K562 (cell line): ENCODE results near the gene MYO18A. TPM values are rescaled to one million over a fixed set of nuclear protein-coding genes. Genes with fewer than 3 reads are reported as not detected.
A peak's percentile ranks its signal among the peaks of the same experiment; 100 is the strongest.

Experiments used
- ATAC-seq: fragments of 200-7000 bp; cut with Tn5 transposase; 3 replicates; pipeline ENCODE4 v1.9.1; 2020; ENCODE audit warnings: moderate library complexity
- BruUV-seq: library from RNA; stranded (reverse); fragments of 400-500 nt; replicated peaks from 2 replicates; lab custom pipeline; 2021; lab: Mats Ljungman, UMichigan
- CTCF ChIA-PET: fragments of 300-600 bp; formaldehyde crosslinking; extraction: SDS; loops from one replicate; lab custom pipeline; 2021; ENCODE audit warnings: low intra/inter-chr PET ratio; lab: Yijun Ruan, JAX
- POLR2A ChIA-PET: fragments of 300-600, 350-650 bp; sonication (Branson Sonifier 250); formaldehyde crosslinking; extraction: SDS; loops from one replicate; lab custom pipeline; 2021; ENCODE audit warnings: antibody characterized with exemption, inconsistent platforms; lab: Yijun Ruan, JAX
- DNase-seq, 4 experiments: peaks; one replicate each; pipeline versions ENCODE4 v3.0.0 to v3.0.0-alpha.2; 2011 to 2018; ENCODE audit warnings: low spot score in 3 of 4, mixed read lengths in 3 of 4; ENCODE audit errors: extremely low read depth in 1 of 4
- FAIRE-seq: peaks from 2 replicates; lab custom pipeline; 2011; peaks lifted over from hg19 to GRCh38; lab: Jason Lieb, UNC
- H2AFZ ChIP-seq: 2 replicates; pipeline ENCODE4 v1.6.0; 2011; ENCODE audit warnings: low read depth, low read length, control low read depth, inconsistent platforms
- H3K27ac ChIP-seq: fragments of 200-600 bp; 3 replicates; pipeline ENCODE4 v1.8.0; 2011; ENCODE audit warnings: low read depth, mild to moderate bottlenecking, control low read depth, inconsistent platforms, low read length, moderate library complexity, mixed read lengths; ENCODE audit errors: extremely low read depth
- H3K27me3 ChIP-seq, 2 experiments: fragments of 300-600 bp in 1 of 2; 2 replicates in 1 of 2; 3 replicates in 1 of 2; pipeline versions ENCODE4 v1.6.0 to v1.8.0; 2011; ENCODE audit warnings: inconsistent platforms in 2 of 2, low read length in 2 of 2, mild to moderate bottlenecking in 1 of 2, mixed read lengths in 1 of 2, moderate library complexity in 1 of 2; ENCODE audit not compliant: control insufficient read depth in 2 of 2, insufficient read depth in 2 of 2
- H3K36me3 ChIP-seq: fragments of 300-600 bp; 3 replicates; pipeline ENCODE4 v1.8.0; 2011; ENCODE audit warnings: mild to moderate bottlenecking, low read length, inconsistent platforms; ENCODE audit not compliant: control insufficient read depth, insufficient read depth
- H3K4me1 ChIP-seq, 2 experiments: fragments of 200-600 bp in 1 of 2; replicated peaks in 1 of 2; 2 replicates in 1 of 2; 3 replicates in 1 of 2; pipeline versions ENCODE4 v1.5.1 to v1.8.0; 2011; ENCODE audit warnings: inconsistent platforms in 2 of 2, low read length in 2 of 2, mild to moderate bottlenecking in 1 of 2, mixed read lengths in 1 of 2, moderate library complexity in 1 of 2; ENCODE audit not compliant: control insufficient read depth in 2 of 2, insufficient read depth in 2 of 2
- H3K4me2 ChIP-seq: 2 replicates; pipeline ENCODE4 v1.6.1; 2011; ENCODE audit warnings: low read length, control low read depth, inconsistent platforms, mixed read lengths; ENCODE audit not compliant: insufficient read depth
- H3K4me3 ChIP-seq: fragments of 200-600 bp; sonication (generic), shearing (Covaris generic); 2 replicates; pipeline ENCODE4 v1.5.1; 2016; ENCODE audit warnings: control low read depth, inconsistent platforms
- H3K79me2 ChIP-seq: fragments of 200-600 bp; 3 replicates; pipeline ENCODE4 v1.8.0; 2011; ENCODE audit warnings: low read length, inconsistent platforms; ENCODE audit not compliant: control insufficient read depth, insufficient read depth
- H3K9ac ChIP-seq, 2 experiments: 2 replicates each; pipeline versions ENCODE4 v1.6.0 to v1.6.1; 2011; ENCODE audit warnings: low read depth in 2 of 2, low read length in 2 of 2, control low read depth in 1 of 2, inconsistent platforms in 1 of 2, mild to moderate bottlenecking in 1 of 2, mixed read lengths in 1 of 2; ENCODE audit not compliant: insufficient read depth in 1 of 2
- H3K9me1 ChIP-seq: one replicate; pipeline ENCODE4 v1.6.0; 2011; ENCODE audit warnings: inconsistent platforms, mild to moderate bottlenecking, low read length, moderate library complexity; ENCODE audit not compliant: control insufficient read depth, insufficient read depth
- H3K9me3 ChIP-seq: replicated peaks from 2 replicates; pipeline ENCODE4 v1.5.1; 2011; ENCODE audit warnings: low read depth, low read length, inconsistent platforms; ENCODE audit not compliant: control insufficient read depth, insufficient read depth
- H4K20me1 ChIP-seq: replicated peaks from 2 replicates; pipeline ENCODE4 v1.6.1; 2011; ENCODE audit warnings: low read length, inconsistent platforms, mixed read lengths; ENCODE audit not compliant: control insufficient read depth, insufficient read depth
- ARID1B ChIP-seq: fragments of 450-650 bp; IDR thresholded peaks from 2 replicates; pipeline ENCODE4 v1.6.1; 2016; ENCODE audit warnings: antibody characterized with exemption, mild to moderate bottlenecking, inconsistent platforms
- CTBP1 ChIP-seq: fragments of 450-650 bp; IDR thresholded peaks from 2 replicates; pipeline ENCODE4 v1.6.1; 2016; ENCODE audit warnings: borderline replicate concordance
- DPF2 ChIP-seq: fragments of 450-650 bp; IDR thresholded peaks from 2 replicates; pipeline ENCODE4 v1.6.1; 2016
- EGR1 ChIP-seq: fragments of 450-650 bp; conservative IDR thresholded peaks from 2 replicates; pipeline ENCODE4 v1.6.1; 2017; ENCODE audit warnings: mild to moderate bottlenecking
- NFXL1 ChIP-seq: fragments of 450-650 bp; formaldehyde crosslinking; IDR thresholded peaks from 2 replicates; pipeline ENCODE4 v1.4.0; 2021; ENCODE audit warnings: mild to moderate bottlenecking
- RCOR1 ChIP-seq, 2 experiments: IDR thresholded peaks; 2 replicates each; pipeline ENCODE4 v1.6.1; 2012; ENCODE audit warnings: low read depth in 2 of 2, low read length in 2 of 2, borderline replicate concordance in 1 of 2, improper control_type of control experiment in 1 of 2
- ZNF212 ChIP-seq: fragments of 450-650 bp; formaldehyde crosslinking; IDR thresholded peaks from 2 replicates; pipeline ENCODE4 v1.4.0; 2020; ENCODE audit warnings: mild to moderate bottlenecking
- WGBS: fragments of 100-300 bp; shearing (Covaris generic); methylation state at CpG from one replicate; pipeline ENCODE4 v1.1.6; 2016; ENCODE audit warnings: low coverage, mixed read lengths; ENCODE audit not compliant: insufficient coverage; ENCODE audit errors: missing lambda C conversion rate; 5-methylcytosine and 5-hydroxymethylcytosine counted together
- in situ Hi-C: fragments of 300-500 bp; cut with MboI; formaldehyde crosslinking; loops from 4 replicates; pipeline ENCODE4 v1.15.0; 2018; ENCODE audit warnings: inconsistent platforms, mixed read lengths
- intact Hi-C: fragments of 100-400 bp; cut with micrococcal nuclease; formaldehyde crosslinking; loops from 2 replicates; pipeline ENCODE4 v1.14.2; 2022
- polyA plus RNA-seq, 8 experiments: library from polyadenylated mRNA; depleted of rRNA in 4 of 8; stranded (reverse) in 5 of 8; unstranded in 3 of 8; fragments of >200 nt; fragmentation: Nextera tagmentation in 2 of 8; fragmentation: Illumina TruSeq in 1 of 8; extraction: Ambion mirVana in 2 of 8; extraction: Trizol in 1 of 8; gene quantifications; 2 replicates each; pipeline versions ENCODE4 v1.2.1 to v1.2.3, GENCODE V29; 2011 to 2014; ENCODE audit warnings: inconsistent platforms in 1 of 8, missing spikeins in 1 of 8
- total RNA-seq, 7 experiments: library from RNA; depleted of rRNA in 6 of 7; stranded (reverse); fragments of >200 nt in 6 of 7; fragmentation: Illumina TruSeq in 2 of 7; extraction: Trizol in 2 of 7; gene quantifications; 2 replicates each; pipeline versions ENCODE4 v1.2.1 to v1.2.3, GENCODE V29; 2011 to 2021; ENCODE audit warnings: low replicate concordance in 1 of 7
- TF ChIP-seq, protein P1 (sequence below): sonication (generic); formaldehyde crosslinking; IDR thresholded peaks from 2 replicates; pipeline ENCODE4 v1.8.1; 2023; ENCODE audit warnings: missing genetic modification reagents, mild to moderate bottlenecking, borderline replicate concordance
- TF ChIP-seq, protein P2 (sequence below): fragments of 200-800 bp; sonication (Bioruptor generic); IDR thresholded peaks from 2 replicates; pipeline ENCODE4 v1.6.1; 2017; ENCODE audit warnings: missing genetic modification characterization, missing compliant biosample characterization
- TF ChIP-seq, protein P3 (sequence below): fragments of 450-650 bp; IDR thresholded peaks from 2 replicates; pipeline ENCODE4 v1.6.1; 2018; ENCODE audit not compliant: partially characterized antibody

MYO18A gene
- total and polyA plus RNA-seq, 9 of the 15 experiments (the other 6 are each of a cell fraction or from before 2014, with no cell fraction given), result 2.5 to 65.4 (median 17.1) TPM

GRCh38 chr17:29131814-29132682 lies 48.1 kb downstream of the MYO18A start:
- Histone ChIP-seq H3K9me3 (no peaks in the 10 kb centered on the region), H3K4me3 (no peak overlapping the region), H3K4me2 (no peak overlapping the region; the same call in 1 of the 2 replicates), H2AFZ (no peak overlapping the region), H3K36me3 (peaks cover 12% of the 10 kb centered on the region), H3K27ac (peak overlapping the region; percentile 66; the same call in 2 of the 3 replicates), H3K9ac (peak overlapping the region; percentile 28 to 68; a peak in 1 of 4 replicates), H3K79me2 (peaks cover 37% of the 10 kb centered on the region), H3K27me3 (no peaks in the 10 kb centered on the region), H3K4me1 (peaks cover 27 to 36% of the 10 kb centered on the region in 2 experiments), H4K20me1 (peaks cover 27% of the 10 kb centered on the region; the same call in 1 of the 2 replicates), H3K9me1 (peaks cover 4% of the 10 kb centered on the region)
- ATAC-seq (peak; percentile 58), FAIRE-seq (peak; percentile 68), DNase-seq (peak in 3 of 4 experiments; percentile 51 to 70 (median 60))
- intact Hi-C loops (no loop called here), in situ Hi-C loops (no loop called here)
- ChIA-PET CTCF (no interaction called here), POLR2A (interaction anchor here (0.7 to 1.7 kb wide), 7 partner anchors 8 to 157 kb away, joined by 3 to 8 read pairs (median 3); no protein-coding TSS in a partner anchor)
- BruUV-seq, result no TSS peak
- WGBS, result 35% methylated on average over 9 of the region's 9 CpGs
- TF ChIP-seq CTBP1 (no peak), RCOR1 (IDR thresholded peaks at IDR 0.05; ENCODE audit: borderline replicate concordance in 1 of 2, low read depth in 2 of 2, low read length in 2 of 2) (peak in 1 of 2 experiments; percentile 35; a peak in 1 of 4 replicates), ARID1B (0 out of 2 replicates have a peak, but pooled peaks have one; percentile 32), ZNF212 (no peak), DPF2 (peak; percentile 42; the same call in 1 of the 2 replicates), EGR1 (0 out of 2 replicates have a peak, but pooled peaks have one; percentile 8), NFXL1 (no peak)
- TF ChIP-seq, protein P1, sequence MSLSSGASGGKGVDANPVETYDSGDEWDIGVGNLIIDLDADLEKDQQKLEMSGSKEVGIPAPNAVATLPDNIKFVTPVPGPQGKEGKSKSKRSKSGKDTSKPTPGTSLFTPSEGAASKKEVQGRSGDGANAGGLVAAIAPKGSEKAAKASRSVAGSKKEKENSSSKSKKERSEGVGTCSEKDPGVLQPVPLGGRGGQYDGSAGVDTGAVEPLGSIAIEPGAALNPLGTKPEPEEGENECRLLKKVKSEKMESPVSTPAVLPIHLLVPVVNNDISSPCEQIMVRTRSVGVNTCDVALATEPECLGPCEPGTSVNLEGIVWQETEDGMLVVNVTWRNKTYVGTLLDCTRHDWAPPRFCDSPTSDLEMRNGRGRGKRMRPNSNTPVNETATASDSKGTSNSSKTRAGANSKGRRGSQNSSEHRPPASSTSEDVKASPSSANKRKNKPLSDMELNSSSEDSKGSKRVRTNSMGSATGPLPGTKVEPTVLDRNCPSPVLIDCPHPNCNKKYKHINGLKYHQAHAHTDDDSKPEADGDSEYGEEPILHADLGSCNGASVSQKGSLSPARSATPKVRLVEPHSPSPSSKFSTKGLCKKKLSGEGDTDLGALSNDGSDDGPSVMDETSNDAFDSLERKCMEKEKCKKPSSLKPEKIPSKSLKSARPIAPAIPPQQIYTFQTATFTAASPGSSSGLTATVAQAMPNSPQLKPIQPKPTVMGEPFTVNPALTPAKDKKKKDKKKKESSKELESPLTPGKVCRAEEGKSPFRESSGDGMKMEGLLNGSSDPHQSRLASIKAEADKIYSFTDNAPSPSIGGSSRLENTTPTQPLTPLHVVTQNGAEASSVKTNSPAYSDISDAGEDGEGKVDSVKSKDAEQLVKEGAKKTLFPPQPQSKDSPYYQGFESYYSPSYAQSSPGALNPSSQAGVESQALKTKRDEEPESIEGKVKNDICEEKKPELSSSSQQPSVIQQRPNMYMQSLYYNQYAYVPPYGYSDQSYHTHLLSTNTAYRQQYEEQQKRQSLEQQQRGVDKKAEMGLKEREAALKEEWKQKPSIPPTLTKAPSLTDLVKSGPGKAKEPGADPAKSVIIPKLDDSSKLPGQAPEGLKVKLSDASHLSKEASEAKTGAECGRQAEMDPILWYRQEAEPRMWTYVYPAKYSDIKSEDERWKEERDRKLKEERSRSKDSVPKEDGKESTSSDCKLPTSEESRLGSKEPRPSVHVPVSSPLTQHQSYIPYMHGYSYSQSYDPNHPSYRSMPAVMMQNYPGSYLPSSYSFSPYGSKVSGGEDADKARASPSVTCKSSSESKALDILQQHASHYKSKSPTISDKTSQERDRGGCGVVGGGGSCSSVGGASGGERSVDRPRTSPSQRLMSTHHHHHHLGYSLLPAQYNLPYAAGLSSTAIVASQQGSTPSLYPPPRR (CRISPR knock-in tag), result no peak
- TF ChIP-seq, protein P2, sequence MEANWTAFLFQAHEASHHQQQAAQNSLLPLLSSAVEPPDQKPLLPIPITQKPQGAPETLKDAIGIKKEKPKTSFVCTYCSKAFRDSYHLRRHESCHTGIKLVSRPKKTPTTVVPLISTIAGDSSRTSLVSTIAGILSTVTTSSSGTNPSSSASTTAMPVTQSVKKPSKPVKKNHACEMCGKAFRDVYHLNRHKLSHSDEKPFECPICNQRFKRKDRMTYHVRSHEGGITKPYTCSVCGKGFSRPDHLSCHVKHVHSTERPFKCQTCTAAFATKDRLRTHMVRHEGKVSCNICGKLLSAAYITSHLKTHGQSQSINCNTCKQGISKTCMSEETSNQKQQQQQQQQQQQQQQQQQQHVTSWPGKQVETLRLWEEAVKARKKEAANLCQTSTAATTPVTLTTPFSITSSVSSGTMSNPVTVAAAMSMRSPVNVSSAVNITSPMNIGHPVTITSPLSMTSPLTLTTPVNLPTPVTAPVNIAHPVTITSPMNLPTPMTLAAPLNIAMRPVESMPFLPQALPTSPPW (CRISPR knock-in tag), result peak; percentile 41; the same call in 1 of the 2 replicates
- TF ChIP-seq, protein P3, sequence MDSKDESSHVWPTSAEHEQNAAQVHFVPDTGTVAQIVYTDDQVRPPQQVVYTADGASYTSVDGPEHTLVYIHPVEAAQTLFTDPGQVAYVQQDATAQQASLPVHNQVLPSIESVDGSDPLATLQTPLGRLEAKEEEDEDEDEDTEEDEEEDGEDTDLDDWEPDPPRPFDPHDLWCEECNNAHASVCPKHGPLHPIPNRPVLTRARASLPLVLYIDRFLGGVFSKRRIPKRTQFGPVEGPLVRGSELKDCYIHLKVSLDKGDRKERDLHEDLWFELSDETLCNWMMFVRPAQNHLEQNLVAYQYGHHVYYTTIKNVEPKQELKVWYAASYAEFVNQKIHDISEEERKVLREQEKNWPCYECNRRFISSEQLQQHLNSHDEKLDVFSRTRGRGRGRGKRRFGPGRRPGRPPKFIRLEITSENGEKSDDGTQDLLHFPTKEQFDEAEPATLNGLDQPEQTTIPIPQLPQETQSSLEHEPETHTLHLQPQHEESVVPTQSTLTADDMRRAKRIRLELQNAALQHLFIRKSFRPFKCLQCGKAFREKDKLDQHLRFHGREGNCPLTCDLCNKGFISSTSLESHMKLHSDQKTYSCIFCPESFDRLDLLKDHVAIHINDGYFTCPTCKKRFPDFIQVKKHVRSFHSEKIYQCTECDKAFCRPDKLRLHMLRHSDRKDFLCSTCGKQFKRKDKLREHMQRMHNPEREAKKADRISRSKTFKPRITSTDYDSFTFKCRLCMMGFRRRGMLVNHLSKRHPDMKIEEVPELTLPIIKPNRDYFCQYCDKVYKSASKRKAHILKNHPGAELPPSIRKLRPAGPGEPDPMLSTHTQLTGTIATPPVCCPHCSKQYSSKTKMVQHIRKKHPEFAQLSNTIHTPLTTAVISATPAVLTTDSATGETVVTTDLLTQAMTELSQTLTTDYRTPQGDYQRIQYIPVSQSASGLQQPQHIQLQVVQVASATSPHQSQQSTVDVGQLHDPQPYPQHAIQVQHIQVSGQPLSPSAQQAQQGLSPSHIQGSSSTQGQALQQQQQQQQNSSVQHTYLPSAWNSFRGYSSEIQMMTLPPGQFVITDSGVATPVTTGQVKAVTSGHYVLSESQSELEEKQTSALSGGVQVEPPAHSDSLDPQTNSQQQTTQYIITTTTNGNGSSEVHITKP, result peak; percentile 58
